Esophagus muscularis mucosa (tissue), 3 donors: Measurements from ENCODE around the gene ADAT2.

Experiments
- CTCF ChIP-seq, 3 experiments: fragments of 200-600 bp in 2 of 3; fragments of 450-650 bp in 1 of 3; sonication (generic) in 2 of 3; IDR thresholded peaks; one replicate each; pipeline ENCODE4 v1.5.1; 2017 to 2019; ENCODE audit warnings: antibody characterized with exemption in 3 of 3, mild to moderate bottlenecking in 2 of 3, moderate library complexity in 1 of 3
- POLR2AphosphoS5 ChIP-seq, 2 donors: sonication (generic); formaldehyde crosslinking; IDR thresholded peaks; one replicate each; pipeline ENCODE4 v1.6.1; 2017; ENCODE audit warnings: antibody characterized with exemption in 2 of 2

GRCh38 chr6:143376861-143377260 lies 73.6 kb downstream of the ADAT2 start:
- TF ChIP-seq CTCF (IDR thresholded peaks at IDR 0.05) (no peak), POLR2AphosphoS5 (IDR thresholded peaks at IDR 0.05) (no peak)
